Hematopoietic multipotent progenitor cell (in vitro differentiated cells): Measurements from ENCODE around the gene CD3G. TPM values are rescaled to one million over a fixed set of nuclear protein-coding genes. Genes with fewer than 3 reads are reported as not detected.
"Not testable (repeated sequence)": the region's sequence is repeated elsewhere in the genome, so short reads cannot be mapped to it uniquely, and the experiment has no call there.

ENCODE experiments used
- DNase-seq, 3 donors: peaks; one replicate each; pipeline ENCODE4 v3.0.0-alpha.2; 2011 to 2015; ENCODE audit warnings: low read depth in 2 of 3, low spot score in 2 of 3
- small RNA-seq: library from RNA; depleted of rRNA; stranded (forward); fragments of <200 nt; gene quantifications from one replicate; pipeline ENCODE3, GENCODE V24; 2012
- total RNA-seq: library from RNA; depleted of rRNA; stranded (reverse); fragments of >200 nt; gene quantifications from one replicate; pipeline ENCODE4 v1.2.3, GENCODE V29; 2012

Gene CD3G
- total RNA-seq, 1 donor = under 0.01 TPM

DNA sequence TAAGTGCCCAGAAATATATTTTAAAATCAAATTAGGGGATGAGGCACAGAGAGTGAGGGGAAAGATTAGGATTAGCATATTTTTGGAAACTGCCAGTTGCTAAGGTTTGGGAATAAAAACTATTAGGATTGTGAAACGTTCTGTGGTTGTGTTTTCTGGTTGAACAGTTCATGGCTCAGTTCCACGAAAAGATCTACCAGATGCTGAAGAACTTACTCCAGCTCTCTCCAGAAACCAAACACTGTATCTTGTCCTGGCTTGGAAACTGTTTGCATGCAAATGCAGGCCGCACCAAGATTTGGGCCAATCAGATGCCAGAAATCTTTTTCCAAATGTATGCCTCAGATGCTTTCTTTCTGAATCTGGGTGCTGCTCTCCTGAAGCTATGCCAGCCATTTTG is 30.6 kb downstream of the CD3G start:
- no peak for DNase-seq

GRCh38 chr11:118375978-118376377 is 31.8 kb downstream of the CD3G start:
- no peak for DNase-seq

- no peak for DNase-seq
Observed at GRCh38 chr11:118379497-118379896, 35.4 kb downstream of the CD3G start.

DNA sequence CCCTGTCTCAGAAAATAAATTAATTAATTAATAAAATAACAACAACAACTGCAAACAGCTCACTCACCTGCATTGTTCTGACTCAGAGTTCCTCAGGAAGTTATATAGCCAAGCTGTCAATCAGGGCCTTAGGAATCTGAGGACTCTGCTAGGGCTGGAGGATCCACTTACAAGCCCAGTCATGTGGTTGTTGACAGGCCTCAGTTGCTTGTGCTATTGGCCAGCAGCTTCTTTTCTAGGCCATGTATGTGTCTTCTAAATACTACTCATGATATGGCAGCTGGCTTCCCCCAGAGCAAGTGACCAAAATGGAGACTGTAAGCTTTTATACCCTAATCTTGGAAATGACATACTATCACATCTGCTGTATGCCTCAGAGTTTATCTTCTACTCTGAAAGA is 36.4 kb downstream of the CD3G start:
- no peak for DNase-seq

DNA sequence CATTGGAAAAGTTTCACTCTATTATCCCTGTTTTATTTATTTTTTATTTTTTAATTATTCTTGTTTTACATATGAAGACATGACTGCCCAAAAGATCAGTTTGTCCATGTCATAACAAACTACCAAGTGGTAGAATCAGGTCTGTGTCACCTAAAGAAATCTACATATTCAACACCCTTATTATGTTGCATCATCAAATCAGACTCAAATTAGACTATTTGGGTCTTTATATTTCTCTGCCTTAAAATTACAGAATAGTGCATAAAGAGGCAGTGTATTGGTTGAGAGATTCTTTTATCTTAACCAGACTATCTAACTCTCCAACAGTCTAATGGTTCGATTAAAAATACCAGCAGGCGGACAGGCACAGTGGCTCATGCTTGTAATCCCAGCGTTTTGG is 38.8 kb downstream of the CD3G start:
- no peak for DNase-seq

DNA sequence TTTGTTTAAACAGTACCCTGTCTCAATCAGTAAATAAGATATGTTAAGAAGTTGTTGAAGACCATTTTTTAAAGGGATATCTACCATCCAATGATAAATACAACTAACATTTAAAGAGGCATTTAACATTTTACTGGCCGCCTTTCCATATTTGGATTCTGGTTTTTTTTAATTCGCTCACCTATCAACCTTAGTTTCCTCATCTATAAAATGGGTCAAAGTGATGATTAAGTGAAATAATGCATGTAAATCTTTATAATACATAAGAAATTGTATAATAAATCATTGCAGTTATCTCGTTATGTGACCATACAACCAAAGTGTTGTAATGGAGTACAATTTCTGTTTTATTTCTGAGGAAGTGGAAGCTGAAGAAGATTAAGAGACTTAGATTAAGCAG is 39.5 kb downstream of the CD3G start:
- no peak for DNase-seq

- DNase-seq = no peak
Observed at GRCh38 chr11:118396097-118396501, 52.0 kb downstream of the CD3G start.

- no peak for DNase-seq
Observed at GRCh38 chr11:118397448-118397847, 53.3 kb downstream of the CD3G start.

- DNase-seq = peak in 1 of 3 donors; percentile 44
Observed at GRCh38 chr11:118398791-118399559, 54.8 kb downstream of the CD3G start.

DNA sequence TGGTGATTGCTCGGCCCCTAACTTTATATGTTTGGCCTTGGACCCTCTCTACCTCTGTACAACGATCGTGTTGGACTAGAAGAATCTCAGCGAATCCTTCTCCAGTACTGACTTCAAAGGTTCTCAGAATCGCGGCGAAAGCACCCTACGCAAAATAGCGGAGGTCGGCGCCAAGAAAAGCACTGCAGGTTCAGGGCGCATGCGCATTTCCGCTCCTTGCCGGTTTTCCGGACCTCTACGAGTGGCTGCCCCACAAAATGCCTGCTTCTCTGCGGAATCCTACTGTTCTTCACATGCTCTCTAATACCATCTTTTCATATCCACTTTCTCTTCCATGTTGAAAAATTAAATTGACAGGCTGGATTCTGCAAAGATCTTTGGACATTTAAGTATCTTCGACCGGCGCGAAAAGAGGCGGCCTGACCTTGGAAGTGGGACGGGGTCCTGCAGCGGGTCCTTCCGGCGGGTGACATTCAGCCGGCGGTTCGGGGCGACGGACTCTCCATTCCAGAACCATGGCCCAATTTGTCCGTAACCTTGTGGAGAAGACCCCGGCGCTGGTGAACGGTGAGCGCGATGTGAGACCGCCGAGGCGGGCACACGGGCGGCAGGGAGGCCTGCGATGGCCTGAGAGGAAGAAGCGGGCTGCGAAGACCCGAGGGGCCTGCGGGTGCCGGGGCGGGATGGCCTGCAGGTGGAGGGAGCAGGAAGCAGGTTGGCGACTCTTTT is 57.2 kb downstream of the CD3G start, which contains the start of gene ATP5MG:
TSS of gene ATP5MG (plus strand) at position 456 of the 729 bp plus-strand sequence. CDS start at position 516, 60 bp downstream.
- peak; percentile 89 to 94 (median 90) for DNase-seq

- no peak for DNase-seq
Observed at GRCh38 chr11:118401880-118402590, 57.9 kb downstream of the CD3G start.

DNA sequence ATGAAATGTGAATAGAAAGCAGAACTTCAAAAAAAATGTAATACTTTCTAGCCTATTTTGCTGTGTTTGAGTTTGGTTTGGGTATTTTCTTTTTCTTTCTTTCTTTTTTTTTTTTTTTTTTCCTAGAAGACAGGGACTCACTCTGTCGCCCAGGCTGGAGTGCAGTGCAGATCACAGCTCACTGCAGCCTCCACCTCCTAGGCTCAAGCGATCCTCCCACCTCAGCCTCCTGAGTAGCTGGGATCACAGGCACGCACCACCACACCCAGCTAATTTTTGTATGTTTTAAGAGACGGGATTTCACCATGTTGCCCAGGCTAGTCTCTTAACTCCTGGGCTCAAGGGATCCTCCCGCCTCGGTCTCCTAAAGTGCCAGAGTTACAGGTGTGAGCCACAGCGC is 58.5 kb downstream of the CD3G start:
- not testable (repeated sequence) for DNase-seq

Small RNA genes within 50 kb of the gene (small RNA-seq; reads per million reads assigned to genes)
- gene AP001582.1 = not detected

Other genes with a start within 250 kb of the CD3G start
- not detected for gene SCN4B, start 191.5 kb upstream of the CD3G start, total RNA-seq
- not detected for gene SCN2B, start 167.7 kb upstream of the CD3G start, total RNA-seq
- 26.9 TPM for gene JAML, start 119.3 kb upstream of the CD3G start, total RNA-seq
- 2.2 TPM for gene MPZL3, start 92.0 kb upstream of the CD3G start, total RNA-seq
- 2.4 TPM for gene MPZL2, start 80.0 kb upstream of the CD3G start, total RNA-seq
- 0.54 TPM for gene CD3E, start 39.6 kb upstream of the CD3G start, total RNA-seq
- 0.27 TPM for gene CD3D, start 1.6 kb upstream of the CD3G start, total RNA-seq
- gene UBE4A, start 15.3 kb downstream of the CD3G start, total RNA-seq = 26.4 TPM
- gene ATP5MG, start 57.3 kb downstream of the CD3G start, total RNA-seq = 50.1 TPM
- 78.4 TPM for gene KMT2A, start 92.1 kb downstream of the CD3G start, total RNA-seq
- 1.1 TPM for gene TTC36, start 183.1 kb downstream of the CD3G start, total RNA-seq
- 35.8 TPM for gene TMEM25, start 186.8 kb downstream of the CD3G start, total RNA-seq
- 24.0 TPM for gene IFT46, start 221.6 kb downstream of the CD3G start, total RNA-seq
- gene ARCN1, start 228.1 kb downstream of the CD3G start, total RNA-seq = 27.5 TPM